SU-DHL-6 (cell line): ENCODE results near the gene AMELY.

Experiments used
- H2AFZ ChIP-seq: fragments of 200-600 bp; sonication (generic); 2 replicates; pipeline ENCODE4 v1.6.1; 2014; ENCODE audit warnings: low read depth, mild to moderate bottlenecking, moderate library complexity, mixed read lengths, antibody characterized with exemption, low read length; ENCODE audit not compliant: severe bottlenecking
- H3F3A ChIP-seq: fragments of 200-600 bp; shearing (Covaris generic); 2 replicates; pipeline ENCODE4 v1.6.0; 2016; ENCODE audit warnings: antibody characterized with exemption, mild to moderate bottlenecking; ENCODE audit not compliant: insufficient read depth
- H3K27ac ChIP-seq: fragments of 200-600 bp; sonication (generic); 2 replicates; pipeline ENCODE4 v1.5.1; 2016; ENCODE audit warnings: low read depth, mild to moderate bottlenecking, low read length, moderate library complexity, mixed read lengths
- H3K27me3 ChIP-seq: fragments of 200-600 bp; sonication (generic), shearing (Covaris generic); 2 replicates; pipeline ENCODE4 v1.6.0; 2014; ENCODE audit warnings: mild to moderate bottlenecking, low read length
- H3K36me3 ChIP-seq: fragments of 200-600 bp; sonication (generic); 2 replicates; pipeline ENCODE4 v1.6.1; 2014; ENCODE audit warnings: mild to moderate bottlenecking, low read length, mixed read lengths
- H3K4me2 ChIP-seq: fragments of 300-600, 200-600 bp; shearing (Covaris generic), sonication (generic); 2 replicates; pipeline ENCODE4 v1.6.0; 2014; ENCODE audit warnings: low read length, low read depth, mild to moderate bottlenecking; ENCODE audit not compliant: poor library complexity, severe bottlenecking
- H3K4me3 ChIP-seq: fragments of 200-600 bp; sonication (generic); 2 replicates; pipeline ENCODE4 v1.5.1; 2014; ENCODE audit warnings: antibody characterized with exemption, low read length, mild to moderate bottlenecking, mixed read lengths; ENCODE audit not compliant: insufficient read depth, poor library complexity, severe bottlenecking
- H3K79me2 ChIP-seq: fragments of 200-600 bp; sonication (generic); 2 replicates; pipeline ENCODE4 v1.6.1; 2014; ENCODE audit warnings: mild to moderate bottlenecking, low read length, moderate library complexity; ENCODE audit not compliant: insufficient read depth
- H3K9ac ChIP-seq: fragments of 200-600 bp; sonication (generic); 2 replicates; pipeline ENCODE4 v1.7.0; 2014; ENCODE audit warnings: mild to moderate bottlenecking, low read length
- H3K9me2 ChIP-seq: fragments of 200-600 bp; sonication (generic); replicated peaks from 2 replicates; pipeline ENCODE4 v1.6.1; 2014; ENCODE audit warnings: low read length; ENCODE audit not compliant: insufficient read depth
- H3K9me3 ChIP-seq: fragments of 200-600 bp; sonication (generic); 2 replicates; pipeline ENCODE4 v1.6.1; 2014; ENCODE audit warnings: low read length, mixed read lengths; ENCODE audit not compliant: insufficient read depth
- H4K20me1 ChIP-seq: fragments of 200-600 bp; sonication (generic); 2 replicates; pipeline ENCODE4 v1.6.1; 2014; ENCODE audit warnings: low read depth, mild to moderate bottlenecking, antibody characterized with exemption, low read length, moderate library complexity, mixed read lengths
- CTCF ChIP-seq: fragments of 200-600 bp; sonication (generic); IDR thresholded peaks from one replicate; pipeline ENCODE4 v1.5.1; 2017; ENCODE audit warnings: antibody characterized with exemption, mild to moderate bottlenecking, low read length, moderate library complexity; ENCODE audit not compliant: insufficient read depth, poor library complexity, severe bottlenecking
- EZH2phosphoT487 ChIP-seq: fragments of 200-600 bp; sonication (generic), shearing (Covaris generic); conservative IDR thresholded peaks from 2 replicates; pipeline ENCODE4 v1.6.1; 2018; ENCODE audit warnings: mild to moderate bottlenecking, antibody characterized with exemption, low read length, moderate library complexity, mixed read lengths

AMELY gene

GRCh38 chrY:6929237-6929636 is 17.7 kb upstream of the AMELY start:
- H2AFZ ChIP-seq: no peak overlapping the region
- H3K27ac ChIP-seq: no peak overlapping the region
- H3K9me3 ChIP-seq: no peaks in the 10 kb centered on the region
- H3F3A ChIP-seq: no peaks in the 10 kb centered on the region
- no peak overlapping the region for H3K4me3 ChIP-seq
- H3K36me3 ChIP-seq: no peaks in the 10 kb centered on the region
- no peaks in the 10 kb centered on the region for H3K27me3 ChIP-seq
- H3K79me2 ChIP-seq: no peaks in the 10 kb centered on the region
- no peak overlapping the region for H3K9ac ChIP-seq
- no peaks in the 10 kb centered on the region for H4K20me1 ChIP-seq
- no peaks in the 10 kb centered on the region for H3K9me2 ChIP-seq
- no peak for TF ChIP-seq CTCF
- TF ChIP-seq EZH2phosphoT487: no peak
- H3K4me2 ChIP-seq: no peak overlapping the region

GRCh38 chrY:6928265-6928664 is 16.7 kb upstream of the AMELY start:
- Histone ChIP-seq H3K27me3 (no peaks in the 10 kb centered on the region), H3K79me2 (no peaks in the 10 kb centered on the region), H2AFZ (no peak overlapping the region), H3K27ac (no peak overlapping the region), H3K4me3 (no peak overlapping the region), H4K20me1 (no peaks in the 10 kb centered on the region), H3K9me2 (no peaks in the 10 kb centered on the region), H3K9ac (no peak overlapping the region), H3K4me2 (no peak overlapping the region), H3K9me3 (no peaks in the 10 kb centered on the region), H3K36me3 (no peaks in the 10 kb centered on the region), H3F3A (no peaks in the 10 kb centered on the region)
- TF ChIP-seq CTCF (no peak), EZH2phosphoT487 (no peak)

- Histone ChIP-seq H3K9me3 (no peaks in the 10 kb centered on the region), H3F3A (no peaks in the 10 kb centered on the region), H3K4me3 (no peak overlapping the region), H3K9me2 (no peaks in the 10 kb centered on the region), H3K36me3 (no peaks in the 10 kb centered on the region), H3K4me2 (no peak overlapping the region), H4K20me1 (no peaks in the 10 kb centered on the region), H3K27ac (no peak overlapping the region), H3K79me2 (no peaks in the 10 kb centered on the region), H3K27me3 (no peaks in the 10 kb centered on the region), H3K9ac (no peak overlapping the region), H2AFZ (no peak overlapping the region)
- TF ChIP-seq CTCF (no peak), EZH2phosphoT487 (no peak)
Measured at GRCh38 chrY:6921061-6921460, 9.5 kb upstream of the AMELY start.

- Histone ChIP-seq H3F3A (no peaks in the 10 kb centered on the region), H3K36me3 (no peaks in the 10 kb centered on the region), H3K79me2 (no peaks in the 10 kb centered on the region), H3K9me3 (no peaks in the 10 kb centered on the region), H4K20me1 (no peaks in the 10 kb centered on the region), H2AFZ (no peak overlapping the region), H3K4me3 (no peak overlapping the region), H3K9me2 (no peaks in the 10 kb centered on the region), H3K27ac (no peak overlapping the region), H3K27me3 (no peaks in the 10 kb centered on the region), H3K9ac (no peak overlapping the region), H3K4me2 (no peak overlapping the region)
- TF ChIP-seq EZH2phosphoT487 (no peak), CTCF (no peak)
Measured at GRCh38 chrY:6913362-6913761, 1.8 kb upstream of the AMELY start.
